HG03064 (cell line): ENCODE results near the gene SCAMP1.

Experiments used
- ATAC-seq: cut with Tn5 transposase; IDR thresholded peaks from one replicate; pipeline ENCODE4 v1.9.1; 2021; ENCODE audit warnings: low read depth; ENCODE audit not compliant: unreplicated experiment

SCAMP1 gene

GRCh38 chr5:78509884-78510769 is 149.7 kb downstream of the SCAMP1 start:
- no peak for ATAC-seq

- no peak for ATAC-seq
Observed at GRCh38 chr5:78511121-78511906, 150.9 kb downstream of the SCAMP1 start.

DNA sequence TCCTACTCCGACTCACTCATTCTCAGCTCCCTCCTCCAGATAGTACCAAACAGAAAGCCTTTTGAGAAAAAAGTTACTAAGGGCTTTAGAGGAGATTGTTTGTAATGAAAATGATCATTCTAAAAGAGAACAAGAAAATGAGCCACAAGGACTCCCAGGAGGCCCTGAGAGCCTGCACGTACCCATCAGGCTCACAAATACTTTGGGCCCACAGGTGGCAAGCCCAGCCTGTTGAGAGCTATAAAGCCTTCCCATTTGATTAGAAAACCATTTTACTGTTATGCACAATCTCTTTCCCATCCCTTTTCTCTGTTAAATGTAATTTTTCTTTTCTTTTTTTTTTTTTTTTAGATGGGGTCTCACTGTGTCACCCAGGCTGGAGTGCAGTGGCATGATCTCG is 152.0 kb downstream of the SCAMP1 start:
- ATAC-seq: no peak

DNA sequence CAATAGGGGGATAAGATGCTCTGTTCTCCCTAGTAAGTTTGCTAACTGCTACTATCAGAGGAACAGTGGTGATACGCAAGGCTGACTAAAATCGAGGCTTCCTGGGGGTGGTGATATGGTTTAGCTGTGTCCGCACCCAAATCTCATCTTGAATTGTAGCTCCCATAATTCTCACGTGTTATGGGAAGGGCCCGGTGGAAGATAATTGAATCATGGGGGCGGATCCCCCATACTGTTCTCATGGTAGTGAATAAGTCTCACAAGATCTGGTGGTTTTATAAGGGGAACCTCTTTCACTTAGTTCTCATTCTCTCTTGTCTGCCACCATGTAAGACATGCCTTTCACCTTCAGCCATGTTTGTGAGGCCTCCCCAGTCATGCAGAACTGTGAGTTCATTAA is 153.0 kb downstream of the SCAMP1 start:
- no peak for ATAC-seq

DNA sequence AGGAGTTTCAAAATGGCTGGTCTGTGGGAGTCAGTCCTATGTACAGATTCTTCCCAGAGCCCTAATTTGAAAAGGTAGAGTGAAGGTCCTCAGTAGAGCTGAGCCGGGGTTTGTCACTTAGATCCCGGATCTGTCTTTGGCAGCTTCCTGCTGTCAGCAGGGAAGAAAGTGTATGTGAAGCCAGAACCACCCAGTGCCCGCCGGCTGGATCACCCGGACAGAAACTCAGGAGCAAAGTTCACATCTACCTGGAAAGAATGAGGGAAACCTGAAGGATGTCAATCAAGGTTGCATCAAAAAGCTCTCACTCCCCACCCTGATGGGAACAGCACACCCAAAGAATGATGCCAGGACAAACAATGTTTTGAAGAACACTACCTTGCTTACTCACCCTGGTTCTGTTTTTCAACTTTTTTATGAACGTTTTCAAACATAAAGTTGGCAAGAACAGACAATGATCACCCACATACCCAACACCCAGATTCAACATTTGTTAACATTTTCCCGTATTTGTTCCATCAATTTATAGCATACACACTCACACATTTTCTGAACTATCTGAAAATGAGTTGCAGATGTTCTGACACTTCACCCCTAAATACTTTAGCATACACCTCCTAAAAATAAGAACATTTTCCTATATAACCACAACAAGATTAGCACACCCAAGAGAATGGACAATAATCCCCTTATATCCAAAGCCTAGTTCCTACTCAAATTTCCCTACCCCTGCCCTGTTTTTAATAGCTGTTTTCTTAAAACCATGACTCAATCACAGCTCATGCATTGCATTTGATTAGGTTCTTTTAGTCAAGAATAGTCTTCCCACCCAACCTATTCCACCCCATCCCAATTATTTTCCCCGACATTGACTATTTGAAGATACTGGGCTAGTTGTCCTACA is 154.3 kb downstream of the SCAMP1 start:
- no peak for ATAC-seq

- ATAC-seq: no peak
Observed at GRCh38 chr5:78515670-78516069, 155.3 kb downstream of the SCAMP1 start.

- ATAC-seq: no peak
Observed at GRCh38 chr5:78518365-78519197, 158.2 kb downstream of the SCAMP1 start.

DNA sequence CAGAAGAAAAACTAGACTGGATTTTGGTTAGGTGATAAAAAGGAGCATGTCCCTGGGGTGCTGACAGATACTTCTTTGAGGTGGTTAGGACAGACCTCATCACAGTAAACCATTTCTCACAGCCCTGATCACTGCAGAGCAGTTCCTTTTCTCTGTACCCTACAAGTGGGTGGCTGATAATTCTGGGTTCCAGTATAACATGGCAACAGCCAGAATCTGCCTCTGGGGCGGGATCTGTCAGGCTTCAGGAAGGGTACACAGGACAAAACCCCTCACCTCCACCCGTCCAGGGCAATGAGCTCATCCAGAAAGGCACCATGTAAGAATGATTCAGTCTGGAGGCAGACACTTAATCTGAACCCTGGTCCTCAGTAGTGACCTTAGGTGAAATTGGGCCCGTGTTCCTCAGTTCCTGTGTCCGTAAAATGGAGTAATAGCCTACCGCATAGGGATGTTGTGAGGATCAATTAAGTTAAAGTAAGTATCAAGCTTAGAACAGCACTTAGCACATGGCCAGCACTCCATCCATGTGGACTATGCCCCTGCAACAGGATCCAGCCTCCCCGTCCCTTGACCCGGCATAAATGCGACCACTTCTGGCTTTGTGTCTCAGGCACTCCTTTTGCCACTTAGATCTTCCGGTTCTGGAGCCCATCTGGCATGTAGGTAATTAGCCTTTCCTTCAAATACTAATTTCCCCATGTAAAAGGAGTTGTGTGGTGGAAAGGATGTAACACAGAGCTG is 159.0 kb downstream of the SCAMP1 start:
- ATAC-seq: no peak

GRCh38 chr5:78521455-78521854 is 161.0 kb downstream of the SCAMP1 start:
- no peak for ATAC-seq

DNA sequence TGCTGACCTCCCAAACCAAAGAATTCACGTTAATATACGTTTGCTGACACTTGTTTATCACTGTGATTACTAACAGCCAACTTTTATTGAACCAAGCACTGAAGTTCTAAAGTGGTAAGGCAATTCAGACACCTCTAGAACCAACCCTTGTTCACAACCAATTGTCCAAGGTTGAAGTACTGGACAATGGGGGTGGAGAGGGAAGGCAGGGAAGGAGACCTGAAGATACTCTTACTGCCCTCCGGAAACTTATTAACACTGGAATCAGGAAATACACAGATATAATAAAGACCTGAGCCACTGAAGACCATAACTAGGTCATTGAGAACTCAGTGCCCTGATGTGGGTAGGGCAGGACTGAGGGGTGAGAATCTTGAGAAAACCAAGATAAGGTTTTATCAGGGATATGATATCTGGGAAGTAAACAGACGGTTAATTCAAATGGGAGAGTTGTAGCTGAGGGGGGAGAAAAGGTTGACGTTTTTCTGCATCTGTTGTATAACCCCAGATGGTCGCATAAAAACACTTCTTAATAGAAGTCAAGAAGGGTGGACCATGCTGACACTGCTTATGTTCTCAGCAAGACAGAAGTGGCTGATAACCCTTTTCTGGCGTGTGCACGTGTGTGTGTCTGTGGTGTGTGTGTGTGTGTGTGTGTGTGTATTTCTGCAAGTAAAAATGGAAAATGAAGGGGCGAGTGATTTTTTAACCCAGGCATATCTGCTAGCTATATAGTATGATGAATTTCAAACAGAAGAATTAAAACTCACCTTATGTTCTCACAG is 162.3 kb downstream of the SCAMP1 start:
- ATAC-seq: no peak

GRCh38 chr5:78523314-78524193 is 163.1 kb downstream of the SCAMP1 start:
- no peak for ATAC-seq

DNA sequence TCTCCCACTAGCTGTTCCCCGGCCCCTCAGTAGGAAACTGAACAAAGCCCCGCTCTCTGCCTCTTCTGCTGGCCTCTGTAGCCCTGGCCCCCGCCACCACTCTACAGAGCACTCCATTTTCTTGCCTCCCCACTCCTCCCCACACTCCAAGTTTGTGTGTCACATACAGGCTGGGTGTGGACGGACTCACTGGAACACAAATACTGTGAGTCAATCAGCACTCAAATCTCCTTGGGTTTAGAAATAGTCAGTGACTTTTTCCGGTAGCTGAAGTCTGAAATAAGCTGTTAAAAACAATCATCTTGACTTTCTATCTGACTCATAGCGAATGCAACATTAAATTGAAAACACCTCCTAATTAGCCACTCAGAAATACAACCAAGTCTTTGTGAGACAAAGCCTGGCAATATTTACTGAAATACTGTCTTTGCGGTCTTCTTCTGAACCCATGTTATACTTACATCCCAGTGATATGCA is 165.7 kb downstream of the SCAMP1 start:
- ATAC-seq: no peak

GRCh38 chr5:78527054-78527859 is 166.8 kb downstream of the SCAMP1 start:
- ATAC-seq: no peak

GRCh38 chr5:78527925-78528324 is 167.5 kb downstream of the SCAMP1 start:
- no peak for ATAC-seq
